GM18873 (cell line): Measurements from ENCODE around the gene KCNC2.

Experiments used
- ATAC-seq: cut with Tn5 transposase; IDR thresholded peaks from one replicate; pipeline ENCODE4 v1.9.1; 2021; ENCODE audit warnings: mild to moderate bottlenecking, moderate library complexity, moderate number of reproducible peaks; ENCODE audit not compliant: unreplicated experiment, low FRiP score

KCNC2 gene

GRCh38 chr12:75170640-75171185, 38.9 kb downstream of the KCNC2 start:
- ATAC-seq: no peak

- ATAC-seq: no peak
Observed at GRCh38 chr12:75162845-75163244, 46.8 kb downstream of the KCNC2 start.

- ATAC-seq: no peak
Observed at GRCh38 chr12:75161488-75161887, 48.2 kb downstream of the KCNC2 start.

GRCh38 chr12:75157385-75157784, 52.3 kb downstream of the KCNC2 start:
- no peak for ATAC-seq

GRCh38 chr12:75155962-75156361, 53.7 kb downstream of the KCNC2 start:
- no peak for ATAC-seq

GRCh38 chr12:75154388-75154787, 55.3 kb downstream of the KCNC2 start:
- no peak for ATAC-seq

GRCh38 chr12:75139196-75139595, 70.4 kb downstream of the KCNC2 start:
- ATAC-seq: no peak

- ATAC-seq: no peak
Observed at GRCh38 chr12:75137896-75138295, 71.7 kb downstream of the KCNC2 start.

GRCh38 chr12:75135026-75135425, 74.6 kb downstream of the KCNC2 start:
- ATAC-seq: no peak

GRCh38 chr12:75130811-75131210, 78.8 kb downstream of the KCNC2 start:
- ATAC-seq: no peak

GRCh38 chr12:75129275-75129674, 80.4 kb downstream of the KCNC2 start:
- ATAC-seq: no peak

- no peak for ATAC-seq
Observed at GRCh38 chr12:75121036-75121705, 88.5 kb downstream of the KCNC2 start.

- no peak for ATAC-seq
Observed at GRCh38 chr12:75120311-75120711, 89.3 kb downstream of the KCNC2 start.

- ATAC-seq: no peak
Observed at GRCh38 chr12:75116646-75117198, 92.9 kb downstream of the KCNC2 start.

- ATAC-seq: no peak
Observed at GRCh38 chr12:75115748-75116147, 93.9 kb downstream of the KCNC2 start.

- no peak for ATAC-seq
Observed at GRCh38 chr12:75103822-75104221, 105.8 kb downstream of the KCNC2 start.

- no peak for ATAC-seq
Observed at GRCh38 chr12:75101781-75102180, 107.9 kb downstream of the KCNC2 start.

- ATAC-seq: no peak
Observed at GRCh38 chr12:75099210-75099609, 110.4 kb downstream of the KCNC2 start.

GRCh38 chr12:75097003-75097402, 112.6 kb downstream of the KCNC2 start:
- no peak for ATAC-seq

GRCh38 chr12:75087654-75088053, 122.0 kb downstream of the KCNC2 start:
- no peak for ATAC-seq

- no peak for ATAC-seq
Observed at GRCh38 chr12:75086091-75087038, 123.3 kb downstream of the KCNC2 start.
